Measurements from ENCODE around the gene PPP1R14B.
A peak's percentile ranks its signal among the peaks of the same experiment; 100 is the strongest.

The PPP1R14B gene, protein sequence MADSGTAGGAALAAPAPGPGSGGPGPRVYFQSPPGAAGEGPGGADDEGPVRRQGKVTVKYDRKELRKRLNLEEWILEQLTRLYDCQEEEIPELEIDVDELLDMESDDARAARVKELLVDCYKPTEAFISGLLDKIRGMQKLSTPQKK

DNA sequence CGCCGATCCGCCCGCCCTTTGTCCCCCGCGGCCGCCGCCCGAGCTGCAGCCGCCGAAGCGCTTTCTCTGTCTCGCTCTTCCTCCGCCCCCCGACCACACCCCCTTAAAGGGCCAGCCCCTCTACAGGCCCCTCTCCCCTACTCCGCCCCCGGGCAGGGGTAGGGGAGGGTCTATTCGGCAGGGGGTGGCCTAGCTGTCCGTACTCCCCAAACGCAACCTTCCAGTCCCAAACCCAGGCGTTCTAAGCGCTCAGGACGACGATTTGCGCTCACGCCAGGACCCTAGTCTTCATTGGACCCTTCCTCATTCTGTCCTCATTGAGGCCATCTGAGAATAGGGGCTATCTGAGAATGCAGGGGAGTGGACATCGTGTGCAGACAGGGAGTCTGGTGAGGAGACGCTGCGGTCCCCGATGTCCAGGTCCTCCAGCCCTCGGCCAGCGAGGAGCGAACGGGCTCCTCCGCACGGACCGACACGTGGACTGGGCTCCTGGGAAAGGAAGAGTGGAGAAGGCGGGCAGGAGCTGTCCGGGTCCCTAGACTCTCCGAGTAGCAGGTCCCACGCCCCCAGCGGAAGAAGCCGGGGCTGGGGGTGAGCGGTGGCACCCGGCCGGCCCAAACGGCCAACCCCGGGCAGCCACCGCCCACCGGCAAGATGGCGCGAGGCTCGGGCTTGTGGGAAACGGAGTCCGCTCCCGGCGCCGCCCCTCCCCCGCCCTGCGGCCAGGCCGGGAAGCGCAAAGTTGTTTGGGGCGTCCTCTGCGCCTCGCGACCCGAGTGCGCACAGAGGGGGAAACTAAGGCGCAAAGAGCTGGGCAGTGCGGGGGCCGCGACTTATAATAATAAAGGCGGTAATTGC is at the start of gene PPP1R14B:
Gene PPP1R14B (minus strand): TSS at position 73 of the 858 bp plus-strand sequence. CDS start 270 bp downstream, outside the sequence.
- Histone ChIP-seq H3K9ac (ENCODE audit: low read length in 5 of 5) (peak within 1 kb of the TSS; percentile 65 to 91 (median 82)), H3K4me1 (ENCODE audit: control insufficient read depth in 5 of 5, insufficient read depth in 5 of 5, low read length in 5 of 5) (peaks cover 2 to 65% (median 54%) of the 10 kb centered on the region in 5 donors), H3K9me3 (ENCODE audit: control insufficient read depth in 5 of 5, low read length in 5 of 5) (no peaks in the 10 kb centered on the region), H3K27me3 (ENCODE audit: control insufficient read depth in 5 of 5, insufficient read depth in 4 of 5, low read length in 5 of 5) (no peaks in the 10 kb centered on the region), H3K4me3 (ENCODE audit: low read depth in 1 of 5, low read length in 5 of 5) (peak within 1 kb of the TSS; percentile 76 to 92 (median 83)), H3K36me3 (ENCODE audit: control insufficient read depth in 5 of 5, insufficient read depth in 5 of 5, low read length in 5 of 5) (peaks cover 0 to 14% (median 11%) of the 10 kb centered on the region in 5 donors), H3K27ac (ENCODE audit: low read depth, low read length) (peak within 1 kb of the TSS; percentile 94)

DNA sequence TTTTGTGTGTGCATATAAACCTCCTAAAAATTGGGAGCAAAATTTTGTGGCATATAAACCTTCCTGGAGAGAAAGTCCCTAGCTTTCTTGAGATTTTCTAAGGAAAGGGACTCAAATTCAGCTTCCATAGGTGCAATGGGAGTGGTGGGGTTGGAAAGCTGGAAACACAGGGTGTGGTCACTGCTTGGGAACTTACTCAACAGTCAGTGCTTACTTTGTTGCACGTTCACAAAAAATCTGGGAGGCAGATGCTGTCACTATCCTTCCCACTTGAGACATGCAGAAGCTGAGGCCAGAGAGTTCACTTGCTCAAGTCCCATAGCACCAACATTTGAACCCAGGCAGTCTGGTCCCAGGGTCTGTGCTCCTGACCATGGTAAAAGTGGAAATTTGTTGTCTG is 49.5 kb upstream of the PPP1R14B start:
- Histone ChIP-seq H3K36me3 (ENCODE audit: control insufficient read depth in 5 of 5, insufficient read depth in 5 of 5, low read length in 5 of 5) (no peaks in the 10 kb centered on the region), H3K4me1 (ENCODE audit: control insufficient read depth in 5 of 5, insufficient read depth in 5 of 5, low read length in 5 of 5) (peaks cover 0 to 46% (median 36%) of the 10 kb centered on the region in 5 donors), H3K27me3 (ENCODE audit: control insufficient read depth in 5 of 5, insufficient read depth in 4 of 5, low read length in 5 of 5) (peaks cover 41 to 75% (median 56%) of the 10 kb centered on the region in 5 donors), H3K27ac (ENCODE audit: low read depth, low read length) (no peak overlapping the region), H3K9me3 (ENCODE audit: control insufficient read depth in 5 of 5, low read length in 5 of 5) (no peaks in the 10 kb centered on the region), H3K4me3 (ENCODE audit: low read depth in 1 of 5, low read length in 5 of 5) (no peak overlapping the region), H3K9ac (ENCODE audit: low read length in 5 of 5) (no peak overlapping the region)

DNA sequence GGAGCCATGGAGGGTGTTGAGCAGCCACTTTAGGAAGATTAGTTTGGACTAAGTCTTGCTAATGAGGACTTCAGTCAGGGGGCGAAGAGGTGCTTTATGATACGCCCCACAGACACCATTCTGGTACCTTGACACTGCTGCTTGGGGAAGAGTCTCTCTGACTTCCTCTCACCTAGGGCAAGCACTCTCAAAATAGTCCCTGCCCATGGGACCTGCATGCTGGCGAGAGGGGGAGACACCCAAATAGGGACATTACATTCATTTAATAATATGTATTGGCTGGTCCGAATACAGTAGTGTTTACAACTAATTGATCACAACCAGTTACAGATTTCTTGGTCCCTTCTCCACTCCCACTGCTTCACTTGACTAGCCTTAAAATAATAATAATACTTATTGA is 49.0 kb upstream of the PPP1R14B start:
- H3K9ac ChIP-seq (ENCODE audit: low read length in 5 of 5) = no peak overlapping the region
- no peak overlapping the region for H3K27ac ChIP-seq (ENCODE audit: low read depth, low read length)
- H3K27me3 ChIP-seq (ENCODE audit: control insufficient read depth in 5 of 5, insufficient read depth in 4 of 5, low read length in 5 of 5) = peaks cover 45 to 79% (median 61%) of the 10 kb centered on the region in 5 donors

DNA sequence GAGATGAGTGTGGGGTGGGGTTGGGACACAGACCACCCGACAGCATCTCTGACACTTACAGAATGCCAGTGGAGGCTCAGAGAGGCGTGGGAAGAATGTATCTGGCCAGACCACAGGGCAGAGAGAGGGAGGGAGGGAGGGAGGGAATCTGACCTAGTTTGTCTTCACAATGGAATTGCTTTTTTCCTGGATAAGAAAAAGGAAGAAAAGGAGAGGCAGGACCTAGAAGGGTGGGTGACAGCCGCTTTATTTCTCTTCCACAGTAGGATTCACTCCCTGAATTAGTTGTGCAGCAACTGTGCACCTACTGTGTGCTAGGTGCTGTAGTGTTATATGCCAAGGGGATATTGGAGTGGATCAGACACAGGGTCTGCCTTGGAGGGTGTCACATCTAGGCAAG is 48.0 kb upstream of the PPP1R14B start:
- no peak overlapping the region for H3K9ac ChIP-seq (ENCODE audit: low read length in 5 of 5)
- H3K27ac ChIP-seq (ENCODE audit: low read depth, low read length) = no peak overlapping the region
- H3K36me3 ChIP-seq (ENCODE audit: control insufficient read depth in 5 of 5, insufficient read depth in 5 of 5, low read length in 5 of 5) = no peaks in the 10 kb centered on the region
- peaks cover 0 to 36% (median 25%) of the 10 kb centered on the region in 5 donors for H3K4me1 ChIP-seq (ENCODE audit: control insufficient read depth in 5 of 5, insufficient read depth in 5 of 5, low read length in 5 of 5)
- H3K27me3 ChIP-seq (ENCODE audit: control insufficient read depth in 5 of 5, insufficient read depth in 4 of 5, low read length in 5 of 5) = peaks cover 50 to 82% (median 66%) of the 10 kb centered on the region in 5 donors
- H3K9me3 ChIP-seq (ENCODE audit: control insufficient read depth in 5 of 5, low read length in 5 of 5) = no peaks in the 10 kb centered on the region
- no peak overlapping the region for H3K4me3 ChIP-seq (ENCODE audit: low read depth in 1 of 5, low read length in 5 of 5)

More for the DNA sequence above, 49.0 kb upstream of the PPP1R14B start:
- H3K36me3 ChIP-seq (ENCODE audit: control insufficient read depth in 5 of 5, insufficient read depth in 5 of 5, low read length in 5 of 5) = no peaks in the 10 kb centered on the region
- no peaks in the 10 kb centered on the region for H3K9me3 ChIP-seq (ENCODE audit: control insufficient read depth in 5 of 5, low read length in 5 of 5)
- peaks cover 0 to 46% (median 33%) of the 10 kb centered on the region in 5 donors for H3K4me1 ChIP-seq (ENCODE audit: control insufficient read depth in 5 of 5, insufficient read depth in 5 of 5, low read length in 5 of 5)
- no peak overlapping the region for H3K4me3 ChIP-seq (ENCODE audit: low read depth in 1 of 5, low read length in 5 of 5)

DNA sequence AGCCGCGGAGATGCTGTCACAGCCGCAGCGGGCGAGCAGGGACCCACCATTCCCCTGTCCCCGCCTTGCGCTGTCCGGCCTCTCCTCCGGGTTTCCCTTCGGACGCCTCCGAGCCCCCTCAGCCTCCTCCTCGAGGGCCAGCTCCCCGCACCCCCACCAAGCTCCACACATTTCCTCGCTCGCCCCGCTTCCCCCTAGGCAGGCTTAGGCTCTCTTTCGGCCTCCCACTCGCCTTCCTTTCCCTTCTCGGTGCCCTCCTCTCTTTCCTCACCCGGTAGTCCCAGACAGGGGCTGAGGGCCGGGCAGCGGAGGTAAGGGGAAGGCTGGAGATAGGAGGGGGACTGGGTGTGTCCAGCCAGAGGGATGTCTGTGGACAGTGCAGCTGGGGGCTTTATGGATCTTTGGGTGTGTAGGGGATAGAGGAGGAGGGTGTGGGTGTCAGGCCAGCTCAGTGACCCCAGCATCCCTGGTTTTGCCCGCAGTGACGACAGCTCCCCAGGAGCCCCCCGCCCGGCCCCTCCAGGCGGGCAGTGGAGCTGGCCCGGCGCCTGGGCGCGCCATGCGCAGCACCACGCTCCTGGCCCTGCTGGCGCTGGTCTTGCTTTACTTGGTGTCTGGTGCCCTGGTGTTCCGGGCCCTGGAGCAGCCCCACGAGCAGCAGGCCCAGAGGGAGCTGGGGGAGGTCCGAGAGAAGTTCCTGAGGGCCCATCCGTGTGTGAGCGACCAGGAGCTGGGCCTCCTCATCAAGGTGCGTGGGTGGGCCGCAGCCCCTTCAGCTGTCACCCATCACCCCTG is 45.9 kb upstream of the PPP1R14B start:
- Histone ChIP-seq H3K4me1 (ENCODE audit: control insufficient read depth in 5 of 5, insufficient read depth in 5 of 5, low read length in 5 of 5) (peaks cover 0 to 19% (median 12%) of the 10 kb centered on the region in 5 donors), H3K4me3 (ENCODE audit: low read depth in 1 of 5, low read length in 5 of 5) (peak overlapping the region in 2 of 5 donors; percentile 36 to 58), H3K27ac (ENCODE audit: low read depth, low read length) (no peak overlapping the region), H3K9me3 (ENCODE audit: control insufficient read depth in 5 of 5, low read length in 5 of 5) (no peaks in the 10 kb centered on the region), H3K9ac (ENCODE audit: low read length in 5 of 5) (peak overlapping the region in 1 of 5 donors; percentile 37), H3K36me3 (ENCODE audit: control insufficient read depth in 5 of 5, insufficient read depth in 5 of 5, low read length in 5 of 5) (peaks cover 0 to 4% (median 0%) of the 10 kb centered on the region in 5 donors), H3K27me3 (ENCODE audit: control insufficient read depth in 5 of 5, insufficient read depth in 4 of 5, low read length in 5 of 5) (peaks cover 42 to 71% (median 59%) of the 10 kb centered on the region in 5 donors)

DNA sequence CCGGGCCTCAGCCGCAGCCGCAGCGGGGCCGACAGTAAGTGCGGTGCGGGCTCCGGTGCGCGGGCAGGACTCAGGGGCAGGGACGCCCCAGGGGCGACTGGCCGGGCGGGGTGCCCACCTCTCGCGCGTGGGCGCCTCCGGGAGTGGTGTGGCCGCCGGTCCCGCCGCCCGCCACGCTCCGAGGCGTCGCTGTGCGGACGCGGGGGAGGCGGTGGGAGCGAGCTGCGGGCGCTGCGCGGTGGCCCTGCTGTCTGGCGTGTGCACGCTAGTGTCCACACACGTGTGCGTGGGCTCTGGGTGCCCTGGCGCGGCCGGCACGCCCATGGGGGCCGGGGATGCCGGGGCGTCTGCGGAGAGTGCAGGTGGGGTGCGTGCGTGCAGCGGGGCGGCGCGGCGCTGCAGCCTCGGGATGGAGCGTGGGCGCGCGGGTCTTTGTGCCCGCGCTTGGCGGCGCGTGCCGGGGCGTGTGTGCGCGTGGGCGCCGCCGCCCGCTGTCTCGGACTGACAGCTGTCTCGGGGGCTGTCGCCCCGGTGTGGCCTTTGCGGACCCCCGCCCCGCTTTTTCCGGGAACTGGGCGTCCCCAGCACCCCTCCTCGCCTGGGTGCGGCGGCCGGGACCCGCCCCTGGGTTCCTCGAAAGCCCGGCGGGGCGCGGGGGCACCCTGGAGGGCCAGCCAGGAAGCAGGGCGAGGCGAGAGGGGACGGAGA is 45.2 kb upstream of the PPP1R14B start:
- Histone ChIP-seq H3K27ac (ENCODE audit: low read depth, low read length) (no peak overlapping the region), H3K9ac (ENCODE audit: low read length in 5 of 5) (peak overlapping the region in 1 of 5 donors; percentile 37), H3K9me3 (ENCODE audit: control insufficient read depth in 5 of 5, low read length in 5 of 5) (no peaks in the 10 kb centered on the region), H3K36me3 (ENCODE audit: control insufficient read depth in 5 of 5, insufficient read depth in 5 of 5, low read length in 5 of 5) (peaks cover 0 to 4% (median 0%) of the 10 kb centered on the region in 5 donors), H3K4me1 (ENCODE audit: control insufficient read depth in 5 of 5, insufficient read depth in 5 of 5, low read length in 5 of 5) (peaks cover 0 to 19% (median 12%) of the 10 kb centered on the region in 5 donors), H3K27me3 (ENCODE audit: control insufficient read depth in 5 of 5, insufficient read depth in 4 of 5, low read length in 5 of 5) (peaks cover 35 to 63% (median 52%) of the 10 kb centered on the region in 5 donors), H3K4me3 (ENCODE audit: low read depth in 1 of 5, low read length in 5 of 5) (peak overlapping the region in 3 of 5 donors; percentile 8 to 58 (median 36))

DNA sequence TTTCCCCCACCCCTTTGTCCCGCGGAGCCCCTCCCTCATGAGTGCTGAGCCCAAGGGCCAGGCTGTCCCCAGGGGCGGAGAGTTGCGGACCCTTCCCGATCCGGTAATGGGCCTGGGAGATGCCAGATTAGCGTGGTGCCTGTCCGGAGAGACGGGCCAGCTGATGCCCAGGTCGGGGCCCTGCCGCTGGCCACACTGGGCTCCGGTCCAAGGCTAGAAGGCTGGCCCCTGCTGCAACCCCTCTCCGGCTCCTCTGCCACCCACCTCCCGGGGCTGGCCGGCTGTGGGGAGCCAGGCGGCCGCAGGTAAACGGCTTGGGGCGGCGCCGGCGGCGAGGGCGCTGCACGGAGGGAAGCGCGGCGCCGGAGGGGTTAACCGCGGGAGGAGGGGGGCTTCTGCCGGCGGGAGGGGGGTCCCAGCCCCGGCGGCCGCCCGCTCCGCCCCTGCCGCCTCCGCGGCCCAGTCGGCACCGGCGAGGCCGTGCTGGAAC is 44.6 kb upstream of the PPP1R14B start, which contains the start of gene KCNK4:
Gene KCNK4 (plus strand): TSS at position 41 of the 490 bp plus-strand sequence. CDS start 1,717 bp downstream, outside the sequence.
- Histone ChIP-seq H3K9me3 (ENCODE audit: control insufficient read depth in 5 of 5, low read length in 5 of 5) (no peaks in the 10 kb centered on the region), H3K27me3 (ENCODE audit: control insufficient read depth in 5 of 5, insufficient read depth in 4 of 5, low read length in 5 of 5) (peaks cover 29 to 57% (median 46%) of the 10 kb centered on the region in 5 donors), H3K36me3 (ENCODE audit: control insufficient read depth in 5 of 5, insufficient read depth in 5 of 5, low read length in 5 of 5) (peaks cover 0 to 4% (median 0%) of the 10 kb centered on the region in 5 donors), H3K4me3 (ENCODE audit: low read depth in 1 of 5, low read length in 5 of 5) (peak within 1 kb of the TSS in 3 of 5 donors; percentile 8 to 58 (median 36)), H3K4me1 (ENCODE audit: control insufficient read depth in 5 of 5, insufficient read depth in 5 of 5, low read length in 5 of 5) (peaks cover 0 to 22% (median 16%) of the 10 kb centered on the region in 5 donors), H3K27ac (ENCODE audit: low read depth, low read length) (no peak within 1 kb of the TSS), H3K9ac (ENCODE audit: low read length in 5 of 5) (no peak within 1 kb of the TSS)

DNA sequence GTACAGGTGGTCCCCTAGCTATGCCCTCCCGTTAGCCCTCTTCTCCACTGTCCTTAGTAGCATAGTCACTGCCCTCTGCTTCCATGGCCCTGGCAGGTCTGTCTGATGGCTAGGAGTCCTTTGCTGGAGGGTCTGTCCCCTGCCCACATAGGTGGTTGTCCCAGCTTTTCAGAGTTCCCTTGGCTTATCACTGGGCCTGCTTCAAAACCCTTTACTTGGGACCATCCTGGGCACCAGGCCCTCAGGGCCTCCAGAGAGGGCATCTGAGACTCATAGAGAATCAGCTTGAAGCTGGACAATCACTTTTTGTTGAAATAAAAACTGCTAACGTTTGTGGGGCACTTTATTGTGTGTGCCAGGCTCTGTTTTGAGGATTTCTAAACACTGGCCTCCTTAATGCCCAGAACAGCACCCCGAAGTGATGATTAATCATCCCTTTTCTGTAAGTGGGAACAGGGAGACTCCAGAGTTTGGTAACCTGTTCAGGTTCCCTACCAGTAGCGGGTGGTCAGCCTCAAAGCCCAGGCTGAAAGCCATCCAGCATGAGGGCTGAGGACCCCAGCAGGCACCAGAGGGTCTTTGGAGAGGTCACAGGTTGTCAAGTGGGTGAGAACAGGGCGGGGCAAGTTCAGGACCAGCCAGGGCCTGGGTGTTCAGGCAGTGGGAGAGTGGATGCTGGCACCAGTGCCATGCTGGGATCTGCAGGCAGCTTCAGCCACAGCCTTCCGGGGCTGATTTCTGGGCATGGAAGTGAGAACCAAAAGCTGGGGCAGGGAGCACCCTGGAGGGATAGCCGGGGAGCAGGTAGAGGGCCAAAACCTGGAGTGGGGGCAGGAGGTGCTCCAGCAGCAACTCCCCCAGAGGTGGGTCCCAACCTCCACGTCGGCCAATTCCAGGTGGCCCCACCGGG is 43.9 kb upstream of the PPP1R14B start:
- no peak overlapping the region for H3K4me3 ChIP-seq (ENCODE audit: low read depth in 1 of 5, low read length in 5 of 5)
- no peaks in the 10 kb centered on the region for H3K9me3 ChIP-seq (ENCODE audit: control insufficient read depth in 5 of 5, low read length in 5 of 5)
- H3K27me3 ChIP-seq (ENCODE audit: control insufficient read depth in 5 of 5, insufficient read depth in 4 of 5, low read length in 5 of 5) = peaks cover 25 to 51% (median 41%) of the 10 kb centered on the region in 5 donors
- peaks cover 0 to 28% (median 22%) of the 10 kb centered on the region in 5 donors for H3K4me1 ChIP-seq (ENCODE audit: control insufficient read depth in 5 of 5, insufficient read depth in 5 of 5, low read length in 5 of 5)
- no peak overlapping the region for H3K9ac ChIP-seq (ENCODE audit: low read length in 5 of 5)
- H3K27ac ChIP-seq (ENCODE audit: low read depth, low read length) = no peak overlapping the region
- peaks cover 0 to 4% (median 0%) of the 10 kb centered on the region in 5 donors for H3K36me3 ChIP-seq (ENCODE audit: control insufficient read depth in 5 of 5, insufficient read depth in 5 of 5, low read length in 5 of 5)

Measured in subcutaneous abdominal adipose tissue (tissue), 5 donors.